ELR (cell line): Measurements from ENCODE around the gene PELI2.

Source experiments
- DNase-seq: peaks from one replicate; pipeline ENCODE4 v3.0.0-alpha.2; 2015; ENCODE audit warnings: low read depth

The PELI2 gene

DNA sequence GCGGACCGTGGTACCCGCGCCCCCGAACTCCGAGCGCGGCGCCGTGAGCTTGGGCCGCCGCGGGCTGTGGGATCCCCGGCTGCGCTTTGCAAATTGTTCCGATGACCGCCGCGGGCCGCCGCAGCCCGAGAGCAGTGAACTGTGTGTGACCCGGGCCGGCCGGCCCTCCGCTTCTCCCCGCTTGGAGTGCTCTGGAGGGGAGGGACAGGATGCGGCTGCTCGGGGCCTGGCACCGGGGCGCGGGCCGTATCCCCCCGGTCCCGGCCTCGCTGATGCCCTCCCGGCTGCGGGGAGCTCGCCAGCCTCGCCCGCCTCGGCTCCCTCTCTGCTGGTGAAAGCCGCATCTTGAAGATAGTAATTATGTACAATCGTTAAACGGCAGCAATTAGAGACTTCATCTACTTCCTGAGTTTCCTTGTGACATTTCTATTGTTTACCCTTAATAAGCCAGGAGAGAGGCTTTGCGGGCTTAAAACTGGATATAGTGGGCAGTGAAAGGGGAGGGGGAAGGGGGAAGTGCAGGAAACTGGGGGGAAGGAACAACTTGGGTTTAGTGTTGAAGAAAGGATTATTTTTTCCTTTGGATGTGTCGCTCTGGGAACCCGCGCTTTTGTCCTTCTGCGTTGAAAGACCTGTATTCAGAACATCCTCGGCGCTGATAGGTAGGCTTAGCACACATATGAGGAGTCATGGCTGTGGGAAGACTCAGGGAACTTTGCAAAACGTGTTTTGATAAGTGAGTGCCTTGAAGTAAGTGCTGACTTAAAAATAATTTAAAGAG lies 1.2 kb downstream of the PELI2 start:
- DNase-seq: peak; percentile 19

DNA sequence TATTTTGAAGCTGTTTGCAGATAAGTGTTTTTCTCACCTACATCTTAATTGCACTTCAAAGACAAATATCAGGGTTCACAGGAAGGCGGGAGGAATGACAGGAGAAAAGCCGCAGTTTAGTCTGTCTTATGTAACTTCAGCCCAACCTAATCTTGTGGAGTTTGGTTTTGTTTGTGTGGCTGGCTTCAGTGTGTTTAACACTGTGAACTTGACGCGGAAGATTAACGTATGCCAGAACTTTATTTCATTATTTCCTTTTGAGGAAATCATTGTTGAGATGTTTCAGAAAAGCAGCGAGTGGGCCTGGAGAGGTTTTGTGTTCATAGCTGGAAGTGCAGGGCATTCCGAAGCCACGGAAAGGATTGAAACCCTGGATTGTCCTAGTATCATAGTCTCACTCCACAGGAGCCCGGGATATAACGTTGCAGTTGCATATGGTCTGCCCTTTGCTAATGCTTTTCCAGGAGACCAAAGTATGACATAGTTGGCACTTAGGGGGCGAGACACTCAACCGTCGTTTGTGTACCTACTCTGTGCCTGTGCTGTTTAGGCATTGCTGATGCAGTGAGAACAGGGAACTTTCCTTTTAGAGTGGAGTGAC lies 2.0 kb downstream of the PELI2 start:
- DNase-seq: no peak

DNA sequence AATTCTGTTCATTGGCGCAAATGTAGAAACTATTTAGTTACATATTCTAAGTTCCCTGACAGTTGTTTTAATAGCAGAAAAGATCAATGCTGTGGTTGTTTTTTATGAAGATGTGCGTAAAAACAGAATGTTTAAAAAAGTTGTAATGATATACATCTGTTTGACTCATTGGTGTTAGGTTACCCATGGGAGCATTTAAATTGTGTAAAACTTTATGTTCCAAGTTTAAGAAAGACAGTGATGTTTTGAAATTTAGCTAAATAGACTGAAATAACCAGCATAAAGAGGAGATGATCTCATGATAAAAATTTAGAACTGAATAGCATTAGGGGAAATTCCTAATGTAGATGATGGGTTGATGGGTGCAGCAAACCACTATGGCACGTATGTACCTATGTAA lies 3.6 kb downstream of the PELI2 start:
- no peak for DNase-seq

DNA sequence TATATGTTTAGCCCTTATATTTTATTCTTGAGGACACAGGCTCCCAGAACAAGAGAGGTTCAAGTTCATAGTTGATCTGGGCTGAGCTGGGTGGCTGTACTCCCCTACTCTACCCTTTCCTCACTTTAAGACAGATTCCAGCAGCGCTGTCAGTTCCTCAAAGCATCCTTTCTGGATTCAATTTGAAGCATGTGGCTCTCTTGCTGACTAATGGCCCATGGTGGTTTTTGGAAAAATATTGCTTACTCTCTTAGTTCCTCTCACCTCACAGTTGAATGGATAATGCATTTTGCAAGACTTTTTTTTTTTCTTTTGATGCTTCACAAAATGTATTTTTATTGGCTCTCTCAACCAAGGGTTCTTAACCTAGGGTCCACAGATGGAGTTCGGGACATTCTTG lies 4.1 kb downstream of the PELI2 start:
- no peak for DNase-seq

- no peak for DNase-seq
These were observed 6.1 kb downstream of the PELI2 start for GRCh38 chr14:56124327-56124726.

DNA sequence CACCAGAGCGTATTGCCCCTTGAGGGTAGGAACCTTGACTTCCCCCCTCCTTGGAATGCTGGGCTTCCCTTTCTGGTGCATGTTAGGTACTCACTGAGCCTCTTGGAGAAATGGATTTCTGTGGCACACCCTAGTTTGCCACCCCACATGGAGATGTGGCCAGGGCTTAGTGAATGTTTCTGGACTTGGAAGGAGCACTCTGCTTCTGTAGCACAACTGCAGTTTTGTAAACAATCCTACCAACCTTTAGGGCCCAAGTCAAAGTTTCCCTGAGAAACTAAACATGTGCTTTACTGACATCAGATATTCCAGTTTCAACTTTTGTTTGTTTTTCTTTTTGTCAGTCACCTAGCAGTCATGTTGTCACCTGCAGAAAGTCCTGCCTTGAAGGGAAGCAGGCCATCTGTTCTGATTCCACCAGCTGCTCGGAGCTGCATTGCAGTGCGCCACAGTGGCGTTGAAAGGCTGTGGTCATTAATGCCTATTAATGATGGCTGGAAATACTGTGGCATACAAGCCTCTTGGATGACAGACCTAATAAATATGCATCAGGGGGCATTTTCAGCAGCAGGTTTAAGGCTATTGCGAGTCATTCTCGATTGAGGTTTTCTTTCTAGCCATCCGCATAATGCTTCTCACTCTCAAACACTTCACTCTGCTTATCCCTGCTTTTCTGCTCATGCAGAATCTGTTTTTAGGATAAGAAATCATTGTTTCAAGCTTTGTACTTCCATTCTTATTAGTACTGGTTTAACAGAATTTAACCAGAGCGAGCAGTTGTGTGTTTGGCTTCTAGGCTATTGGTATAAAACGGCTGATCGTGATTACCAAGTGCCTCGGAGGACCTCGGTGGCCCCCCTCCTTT lies 7.8 kb downstream of the PELI2 start:
- DNase-seq: no peak

DNA sequence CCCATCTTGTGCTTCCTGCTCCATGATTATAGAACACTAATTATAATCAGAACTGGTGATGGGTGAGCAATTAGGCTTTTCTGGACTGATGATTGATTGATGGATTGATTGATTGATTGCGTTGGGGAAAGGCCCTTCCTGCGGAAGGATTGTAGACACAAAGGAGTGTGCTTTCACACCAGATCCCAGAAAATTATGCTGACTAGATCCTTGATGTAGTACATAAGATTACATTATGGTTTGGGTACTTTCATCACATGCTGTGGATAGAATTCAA lies 8.4 kb downstream of the PELI2 start:
- DNase-seq: no peak

GRCh38 chr14:56127156-56127555 lies 8.9 kb downstream of the PELI2 start:
- no peak for DNase-seq

GRCh38 chr14:56129092-56129491 lies 10.9 kb downstream of the PELI2 start:
- no peak for DNase-seq

DNA sequence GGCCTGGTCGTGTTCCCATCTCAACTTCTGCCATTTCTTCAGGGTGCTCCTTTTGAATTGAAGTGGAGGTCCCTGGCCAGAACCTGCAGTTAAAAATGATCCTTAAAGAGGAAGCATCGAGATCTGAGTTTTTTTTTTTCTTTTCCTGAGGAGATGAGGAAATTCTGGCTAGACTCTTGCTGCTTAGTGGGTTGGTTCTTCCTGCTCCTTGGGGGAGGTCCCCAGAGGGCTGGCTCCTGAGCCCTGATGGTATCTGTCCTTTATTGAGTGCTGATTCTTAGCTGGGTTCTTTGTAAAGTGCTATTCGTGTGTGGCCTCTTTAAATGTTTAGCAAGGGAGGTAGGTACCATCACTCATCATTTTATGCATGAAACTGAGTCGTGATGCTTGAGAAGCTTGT lies 11.7 kb downstream of the PELI2 start:
- no peak for DNase-seq

DNA sequence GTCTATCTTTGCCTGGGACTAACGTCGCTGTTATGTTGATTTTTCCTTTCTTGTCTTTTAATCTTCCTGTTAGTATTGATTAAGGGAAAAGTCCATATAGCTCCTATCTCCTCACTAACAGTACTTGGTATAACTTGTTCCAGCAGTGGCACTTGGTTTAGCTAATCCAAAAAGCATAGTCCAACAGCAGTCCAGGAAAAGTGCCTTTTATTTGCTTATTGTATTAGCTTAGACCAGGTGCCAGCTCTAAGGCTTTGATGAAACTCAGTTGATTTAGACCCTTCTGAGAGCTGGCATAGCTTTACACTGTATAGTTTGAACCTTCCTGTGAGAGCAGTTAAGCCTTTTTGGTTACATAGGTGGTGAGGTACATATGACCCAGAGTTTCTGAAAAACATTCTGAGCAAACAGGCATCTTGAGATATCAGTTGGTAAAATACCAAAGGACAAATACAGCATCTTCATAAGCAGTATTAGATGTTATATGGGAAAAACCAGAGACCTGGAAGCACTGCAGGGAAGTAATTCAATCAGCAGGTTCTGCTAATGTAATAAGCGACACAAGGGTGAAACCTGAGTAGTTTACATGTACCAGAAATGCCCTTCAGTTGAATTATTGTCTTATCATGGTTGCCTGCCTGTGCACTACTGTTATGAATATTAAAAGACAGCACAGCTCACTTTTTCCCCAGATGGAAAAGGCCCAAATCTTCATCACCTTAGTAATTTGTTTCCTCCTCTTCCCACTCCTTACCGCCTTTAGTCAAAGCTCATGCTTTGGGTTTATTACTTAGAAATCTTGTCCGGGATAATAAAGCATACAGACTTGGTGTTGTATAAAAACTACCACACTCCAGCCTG lies 13.0 kb downstream of the PELI2 start:
- no peak for DNase-seq

- DNase-seq: no peak
These were observed 13.9 kb downstream of the PELI2 start for GRCh38 chr14:56131865-56132833.

DNA sequence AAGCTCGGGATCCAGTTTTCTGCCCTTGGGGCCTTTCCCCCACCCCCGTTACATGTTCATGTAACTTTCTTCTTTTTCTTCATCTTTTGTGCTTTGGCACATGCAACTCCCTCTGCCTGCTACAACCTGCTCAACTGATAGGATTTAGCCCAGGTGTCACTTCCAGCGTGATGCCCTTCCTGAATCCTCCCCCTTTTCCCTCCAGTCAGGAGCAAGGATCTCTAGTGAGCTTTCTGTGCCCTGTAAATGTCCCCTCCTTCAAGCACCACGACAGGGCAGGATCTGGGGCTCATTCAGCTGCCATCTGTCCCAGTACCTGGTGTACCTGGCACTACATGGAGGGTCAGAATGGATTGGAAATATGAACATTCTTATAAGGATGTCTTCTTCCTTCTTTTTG lies 15.3 kb downstream of the PELI2 start:
- no peak for DNase-seq

- DNase-seq: no peak
These were observed 16.8 kb downstream of the PELI2 start for GRCh38 chr14:56135001-56135400.

- DNase-seq: no peak
These were observed 17.5 kb downstream of the PELI2 start for GRCh38 chr14:56135668-56136067.

DNA sequence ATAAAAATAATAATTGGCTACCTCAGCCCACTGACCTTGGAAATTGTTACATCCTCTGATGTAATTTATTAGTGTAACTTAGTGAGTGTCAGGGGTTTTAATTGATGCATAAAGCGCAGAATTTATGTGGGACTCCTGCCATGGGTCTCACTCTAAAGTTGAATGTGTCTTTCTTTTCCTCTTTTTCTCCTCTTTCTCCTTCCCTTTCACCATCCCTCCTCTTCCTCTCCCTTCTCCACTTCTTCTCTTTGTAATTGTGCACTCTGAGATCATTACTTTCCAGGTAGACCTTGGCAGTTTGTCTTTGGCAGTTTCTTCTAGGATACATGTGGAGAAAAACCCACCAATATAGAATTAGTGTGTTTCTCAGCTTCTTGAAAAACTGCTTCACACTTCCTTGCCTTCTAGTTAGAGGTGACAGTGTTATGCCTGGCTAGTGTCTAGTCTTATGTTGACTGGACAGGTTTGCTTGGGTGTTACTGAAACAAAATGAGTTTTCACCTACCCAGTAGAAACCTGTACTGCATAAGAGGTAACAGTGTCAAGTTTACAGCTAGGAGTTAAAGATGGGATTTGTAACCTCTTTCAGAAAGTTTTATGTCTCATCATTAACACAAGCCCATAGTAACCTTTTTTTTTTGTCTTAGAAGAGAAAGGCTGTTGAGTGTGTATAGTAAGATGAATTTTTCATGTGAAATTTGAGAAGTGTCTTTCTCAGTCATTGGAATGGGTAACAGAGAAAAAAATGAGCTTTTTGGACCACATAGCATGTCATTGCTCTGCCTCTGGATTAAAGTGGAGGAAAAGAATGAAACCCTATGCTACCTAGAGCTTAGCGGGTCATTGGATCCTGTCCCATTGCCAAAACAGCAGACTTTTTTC lies 18.6 kb downstream of the PELI2 start:
- no peak for DNase-seq

DNA sequence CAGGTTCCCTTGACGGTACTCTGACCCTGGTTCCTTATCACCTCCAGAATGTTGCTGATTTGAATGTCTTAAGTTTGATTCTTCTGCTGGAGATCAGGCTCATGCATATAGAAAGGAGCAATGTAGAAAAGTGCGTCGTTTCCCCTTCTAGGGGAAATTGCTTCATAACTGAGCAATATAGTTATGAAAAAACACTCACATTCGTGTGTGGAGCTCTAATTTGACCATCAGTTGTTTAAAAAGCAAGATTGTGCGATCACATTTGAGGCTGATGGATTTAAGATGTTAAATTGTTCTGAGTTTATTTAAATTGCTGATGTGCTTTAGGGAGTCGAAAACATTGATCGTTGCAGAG lies 19.2 kb downstream of the PELI2 start:
- no peak for DNase-seq

GRCh38 chr14:56137849-56138248 lies 19.6 kb downstream of the PELI2 start:
- DNase-seq: no peak

- no peak for DNase-seq
These were observed 20.7 kb downstream of the PELI2 start for GRCh38 chr14:56138928-56139327.

GRCh38 chr14:56142314-56142713 lies 24.1 kb downstream of the PELI2 start:
- no peak for DNase-seq
